DOHH2 (cell line): ENCODE results near the gene SPTBN1.

Experiments
- H3F3A ChIP-seq: fragments of 200-600 bp; sonication (generic), shearing (Covaris generic); 2 replicates; pipeline ENCODE4 v1.6.0; 2016; ENCODE audit warnings: antibody characterized with exemption, mild to moderate bottlenecking; ENCODE audit not compliant: control insufficient read depth, insufficient read depth
- H3K27ac ChIP-seq: fragments of 200-600 bp; sonication (generic); 2 replicates; pipeline ENCODE4 v1.5.1; 2014; ENCODE audit warnings: low read depth, mild to moderate bottlenecking, low read length, moderate library complexity
- H3K27me3 ChIP-seq: fragments of 200-600 bp; sonication (generic); 2 replicates; pipeline ENCODE4 v1.6.1; 2014; ENCODE audit warnings: mild to moderate bottlenecking, low read length, mixed read lengths; ENCODE audit not compliant: control insufficient read depth
- H3K36me3 ChIP-seq: fragments of 200-600 bp; sonication (generic); 2 replicates; pipeline ENCODE4 v1.6.1; 2014; ENCODE audit warnings: mild to moderate bottlenecking, low read length, moderate library complexity, mixed read lengths; ENCODE audit not compliant: control insufficient read depth
- H3K4me1 ChIP-seq: fragments of 200-600 bp; sonication (generic); 2 replicates; pipeline ENCODE4 v1.6.1; 2014; ENCODE audit warnings: mild to moderate bottlenecking, low read length, mixed read lengths; ENCODE audit not compliant: control insufficient read depth
- H3K4me2 ChIP-seq: fragments of 200-600 bp; sonication (generic); 2 replicates; pipeline ENCODE4 v1.6.0; 2014; ENCODE audit warnings: mild to moderate bottlenecking, low read length, moderate library complexity
- H3K4me3 ChIP-seq: fragments of 200-600 bp; sonication (generic); 2 replicates; pipeline ENCODE4 v1.5.1; 2014; ENCODE audit warnings: mild to moderate bottlenecking, low read length, mixed read lengths
- H3K79me2 ChIP-seq: fragments of 200-600 bp; sonication (generic); 2 replicates; pipeline ENCODE4 v1.6.1; 2014; ENCODE audit warnings: mild to moderate bottlenecking, low read length, mixed read lengths; ENCODE audit not compliant: control insufficient read depth
- H3K9me2 ChIP-seq: fragments of 200-600 bp; sonication (generic); replicated peaks from 2 replicates; pipeline ENCODE4 v1.6.1; 2014; ENCODE audit warnings: mild to moderate bottlenecking, low read length, mixed read lengths; ENCODE audit not compliant: control insufficient read depth
- H3K9me3 ChIP-seq: fragments of 200-600 bp; sonication (generic); 2 replicates; pipeline ENCODE4 v1.6.1; 2014; ENCODE audit warnings: antibody characterized with exemption, low read length, mixed read lengths; ENCODE audit not compliant: control insufficient read depth, insufficient read depth
- H4K20me1 ChIP-seq: fragments of 200-600 bp; sonication (generic); 2 replicates; pipeline ENCODE4 v1.6.0; 2014; ENCODE audit warnings: low read depth, mild to moderate bottlenecking, antibody characterized with exemption, low read length, moderate library complexity; ENCODE audit not compliant: control insufficient read depth, insufficient read depth
- EZH2phosphoT487 ChIP-seq: fragments of 200-600 bp; sonication (generic); IDR thresholded peaks from 2 replicates; pipeline ENCODE4 v1.6.1; 2017; ENCODE audit warnings: borderline replicate concordance, mild to moderate bottlenecking, antibody characterized with exemption, low read length, moderate library complexity, mixed read lengths
- TF ChIP-seq, protein P1 (sequence below): fragments of 200-600 bp; sonication (generic); IDR thresholded peaks from one replicate; pipeline ENCODE4 v1.5.1; 2014; ENCODE audit warnings: antibody characterized with exemption, mild to moderate bottlenecking, low read depth, low read length; ENCODE audit not compliant: poor library complexity, severe bottlenecking

SPTBN1 gene

DNA sequence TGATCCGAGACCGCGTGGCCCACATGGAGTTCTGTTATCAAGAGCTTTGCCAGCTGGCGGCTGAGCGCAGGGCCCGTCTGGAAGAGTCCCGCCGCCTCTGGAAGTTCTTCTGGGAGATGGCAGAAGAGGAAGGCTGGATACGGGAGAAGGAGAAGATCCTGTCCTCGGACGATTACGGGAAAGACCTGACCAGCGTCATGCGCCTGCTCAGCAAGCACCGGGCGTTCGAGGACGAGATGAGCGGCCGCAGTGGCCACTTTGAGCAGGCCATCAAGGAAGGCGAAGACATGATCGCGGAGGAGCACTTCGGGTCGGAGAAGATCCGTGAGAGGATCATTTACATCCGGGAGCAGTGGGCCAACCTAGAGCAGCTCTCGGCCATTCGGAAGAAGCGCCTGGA, 172.8 kb downstream of the SPTBN1 start:
- Histone ChIP-seq H3F3A (no peaks in the 10 kb centered on the region), H3K4me1 (peaks cover 17% of the 10 kb centered on the region), H3K27ac (no peak overlapping the region), H3K36me3 (no peaks in the 10 kb centered on the region; the same call in 1 of the 2 replicates), H3K4me2 (no peak overlapping the region), H4K20me1 (no peaks in the 10 kb centered on the region), H3K9me2 (no peaks in the 10 kb centered on the region), H3K27me3 (no peaks in the 10 kb centered on the region), H3K9me3 (no peaks in the 10 kb centered on the region), H3K4me3 (no peak overlapping the region), H3K79me2 (no peaks in the 10 kb centered on the region)
- TF ChIP-seq, protein P1, sequence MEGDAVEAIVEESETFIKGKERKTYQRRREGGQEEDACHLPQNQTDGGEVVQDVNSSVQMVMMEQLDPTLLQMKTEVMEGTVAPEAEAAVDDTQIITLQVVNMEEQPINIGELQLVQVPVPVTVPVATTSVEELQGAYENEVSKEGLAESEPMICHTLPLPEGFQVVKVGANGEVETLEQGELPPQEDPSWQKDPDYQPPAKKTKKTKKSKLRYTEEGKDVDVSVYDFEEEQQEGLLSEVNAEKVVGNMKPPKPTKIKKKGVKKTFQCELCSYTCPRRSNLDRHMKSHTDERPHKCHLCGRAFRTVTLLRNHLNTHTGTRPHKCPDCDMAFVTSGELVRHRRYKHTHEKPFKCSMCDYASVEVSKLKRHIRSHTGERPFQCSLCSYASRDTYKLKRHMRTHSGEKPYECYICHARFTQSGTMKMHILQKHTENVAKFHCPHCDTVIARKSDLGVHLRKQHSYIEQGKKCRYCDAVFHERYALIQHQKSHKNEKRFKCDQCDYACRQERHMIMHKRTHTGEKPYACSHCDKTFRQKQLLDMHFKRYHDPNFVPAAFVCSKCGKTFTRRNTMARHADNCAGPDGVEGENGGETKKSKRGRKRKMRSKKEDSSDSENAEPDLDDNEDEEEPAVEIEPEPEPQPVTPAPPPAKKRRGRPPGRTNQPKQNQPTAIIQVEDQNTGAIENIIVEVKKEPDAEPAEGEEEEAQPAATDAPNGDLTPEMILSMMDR = no peak
- TF ChIP-seq EZH2phosphoT487 = no peak

DNA sequence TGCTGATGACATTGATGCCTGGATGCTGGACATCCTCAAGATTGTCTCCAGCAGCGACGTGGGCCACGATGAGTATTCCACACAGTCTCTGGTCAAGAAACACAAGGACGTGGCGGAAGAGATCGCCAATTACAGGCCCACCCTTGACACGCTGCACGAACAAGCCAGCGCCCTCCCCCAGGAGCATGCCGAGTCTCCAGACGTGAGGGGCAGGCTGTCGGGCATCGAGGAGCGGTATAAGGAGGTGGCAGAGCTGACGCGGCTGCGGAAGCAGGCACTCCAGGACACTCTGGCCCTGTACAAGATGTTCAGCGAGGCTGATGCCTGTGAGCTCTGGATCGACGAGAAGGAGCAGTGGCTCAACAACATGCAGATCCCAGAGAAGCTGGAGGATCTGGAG, 173.3 kb downstream of the SPTBN1 start:
- Histone ChIP-seq H3K27ac (no peak overlapping the region), H4K20me1 (no peaks in the 10 kb centered on the region), H3K9me2 (no peaks in the 10 kb centered on the region), H3K36me3 (no peaks in the 10 kb centered on the region; the same call in 1 of the 2 replicates), H3K27me3 (no peaks in the 10 kb centered on the region), H3K4me2 (no peak overlapping the region), H3K79me2 (no peaks in the 10 kb centered on the region), H3K4me1 (peaks cover 21% of the 10 kb centered on the region), H3K9me3 (no peaks in the 10 kb centered on the region), H3F3A (no peaks in the 10 kb centered on the region), H3K4me3 (no peak overlapping the region)
- TF ChIP-seq EZH2phosphoT487 = no peak
- TF ChIP-seq, protein P1 = no peak

DNA sequence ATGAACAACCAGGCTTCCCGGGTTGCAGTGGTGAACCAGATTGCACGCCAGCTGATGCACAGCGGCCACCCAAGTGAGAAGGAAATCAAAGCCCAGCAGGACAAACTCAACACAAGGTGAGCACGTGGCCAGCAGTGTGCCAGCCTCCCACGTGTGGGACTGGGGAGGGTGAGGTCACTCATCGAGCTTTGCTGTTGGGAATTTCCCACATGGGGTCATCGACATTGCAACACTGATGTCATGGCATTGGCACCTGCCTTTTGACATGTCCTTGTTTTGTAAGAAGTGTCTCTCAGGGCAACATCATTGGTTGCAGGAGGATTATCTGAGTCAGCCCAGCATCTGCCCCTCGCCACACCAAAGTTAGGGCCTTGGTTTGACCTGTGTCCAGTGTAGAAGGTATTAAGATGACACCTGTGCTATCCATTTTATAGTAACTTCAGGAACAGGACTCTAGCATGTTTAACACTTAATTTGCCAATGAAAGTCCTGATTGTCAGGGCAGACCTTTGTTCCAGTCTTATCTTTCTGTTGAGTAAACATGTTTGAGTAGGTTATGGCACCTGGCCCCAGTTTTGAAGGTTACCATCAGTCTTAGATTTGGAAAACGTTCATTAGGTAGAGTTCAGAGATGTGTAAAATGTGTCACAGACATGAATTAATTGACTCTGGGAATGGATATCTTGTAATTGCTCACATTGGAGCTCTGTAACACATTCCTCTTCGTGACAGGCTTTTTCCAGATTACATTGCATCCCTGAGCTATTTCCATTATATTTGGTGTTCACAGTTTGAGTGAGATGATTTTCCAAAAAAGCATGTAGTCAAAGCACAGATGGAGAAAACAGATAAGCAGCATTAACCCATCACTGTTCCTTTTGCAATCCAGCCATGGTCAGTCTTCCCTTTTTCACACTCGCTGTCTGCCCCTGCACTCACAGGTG, 174.1 kb downstream of the SPTBN1 start:
- Histone ChIP-seq H3F3A (no peaks in the 10 kb centered on the region), H3K4me2 (no peak overlapping the region), H4K20me1 (no peaks in the 10 kb centered on the region), H3K36me3 (no peaks in the 10 kb centered on the region; the same call in 1 of the 2 replicates), H3K27me3 (no peaks in the 10 kb centered on the region), H3K4me3 (no peak overlapping the region), H3K9me3 (no peaks in the 10 kb centered on the region), H3K27ac (no peak overlapping the region), H3K9me2 (no peaks in the 10 kb centered on the region), H3K4me1 (peaks cover 29% of the 10 kb centered on the region), H3K79me2 (no peaks in the 10 kb centered on the region)
- no peak for TF ChIP-seq EZH2phosphoT487
- TF ChIP-seq, protein P1 = no peak
